Kidney (tissue), 14 donors: ENCODE measurements around the gene SLC25A30. TPM values are rescaled to one million over a fixed set of nuclear protein-coding genes. Genes with fewer than 3 reads are reported as not detected.
"Not testable (repeated sequence)": the region's sequence is repeated elsewhere in the genome, so short reads cannot be mapped to it uniquely, and the experiment has no call there.

Experiments
- DNase-seq, 5 donors: peaks; one replicate each; pipeline ENCODE4 v3.0.0-alpha.2; 2013 to 2020
- FAIRE-seq: peaks from 2 replicates; lab custom pipeline; 2012; peaks lifted over from hg19 to GRCh38; lab: Jason Lieb, UNC
- H3K27ac ChIP-seq, 2 donors: one replicate each; pipeline ENCODE4 v1.7.0; 2013; ENCODE audit warnings: low read depth in 2 of 2, low read length in 2 of 2, inconsistent platforms in 1 of 2
- H3K27me3 ChIP-seq: one replicate; pipeline ENCODE4 v1.7.1; 2013; ENCODE audit warnings: low read length, inconsistent platforms; ENCODE audit not compliant: control insufficient read depth, insufficient read depth
- H3K36me3 ChIP-seq, 3 donors: one replicate each; pipeline versions ENCODE4 v1.7.0 to v1.7.1; 2013; ENCODE audit warnings: low read length in 3 of 3, control low read depth in 1 of 3, inconsistent platforms in 1 of 3; ENCODE audit not compliant: insufficient read depth in 3 of 3, control insufficient read depth in 2 of 3
- H3K4me1 ChIP-seq, 3 donors: one replicate each; pipeline versions ENCODE4 v1.7.0 to v1.7.1; 2013; ENCODE audit warnings: low read length in 3 of 3, inconsistent platforms in 1 of 3, low read depth in 1 of 3; ENCODE audit not compliant: control insufficient read depth in 2 of 3, insufficient read depth in 2 of 3
- H3K4me3 ChIP-seq, 3 donors: one replicate each; pipeline versions ENCODE4 v1.7.0 to v1.8.1; 2013; ENCODE audit warnings: low read length in 3 of 3, control low read depth in 1 of 3, inconsistent platforms in 1 of 3
- H3K9ac ChIP-seq, 3 donors: one replicate each; pipeline versions ENCODE4 v1.7.0 to v1.7.1; 2013; ENCODE audit warnings: low read length in 3 of 3, control low read depth in 1 of 3, inconsistent platforms in 1 of 3
- H3K9me3 ChIP-seq, 3 donors: one replicate each; pipeline versions ENCODE4 v1.7.0 to v1.7.1; 2013; ENCODE audit warnings: low read length in 3 of 3, control low read depth in 1 of 3, inconsistent platforms in 1 of 3; ENCODE audit not compliant: control insufficient read depth in 2 of 3, insufficient read depth in 1 of 3
- CTCF ChIP-seq: IDR thresholded peaks from 3 replicates; pipeline ENCODE4 v1.5.1; 2012; ENCODE audit warnings: mild to moderate bottlenecking, moderate library complexity, borderline replicate concordance; ENCODE audit not compliant: insufficient read depth; ENCODE audit errors: extremely low read depth
- intact Hi-C: fragments of 100-400 bp; cut with DNase I; formaldehyde crosslinking; loops from one replicate; pipeline ENCODE4 v1.11.1; 2022
- polyA plus RNA-seq: library from polyadenylated mRNA; stranded (reverse); fragments of 350-450 nt; fragmentation: Illumina TruSeq; extraction: RNeasy Lipid Tissue Mini Kit (QIAGEN cat#74804); gene quantifications from one replicate; pipeline ENCODE4 v1.2.3, GENCODE V29; 2014; ENCODE audit warnings: low read depth, low replicate concordance; ENCODE audit not compliant: insufficient read depth
- total RNA-seq: library from RNA; stranded (reverse); fragmentation: NEBNext Ultra II Directional; extraction: Animal tissue kit (Norgen Biotek cat#: 25700); gene quantifications from one replicate; pipeline ENCODE4 v1.2.1, GENCODE V29; 2021
- donor health status: control.
- donor health status: control.
- donor health status: control.
- donor health status: control.
- donor health status: control.
- donor health status: DM: yes; HTN: yes; CAD: no.
- donor health status: Normal renal cell carcinoma (clear cell type).

Gene SLC25A30
- total and polyA plus RNA-seq, 2 donors from 2014 or later, result 32.9 to 47.1 TPM

GRCh38 chr13:45388664-45389063 is 29.5 kb downstream of the SLC25A30 start:
- DNase-seq (no peak), FAIRE-seq (no peak)
- Histone ChIP-seq H3K27me3 (no peaks in the 10 kb centered on the region), H3K4me3 (no peak overlapping the region), H3K27ac (no peak overlapping the region), H3K9me3 (no peaks in the 10 kb centered on the region), H3K36me3 (peaks cover 0 to 20% (median 0%) of the 10 kb centered on the region in 3 donors), H3K4me1 (peaks cover 0 to 4% (median 0%) of the 10 kb centered on the region in 3 donors), H3K9ac (no peak overlapping the region)
- no peak for TF ChIP-seq CTCF
- intact Hi-C loops, result no loop called here

GRCh38 chr13:45386892-45387575 is 31.1 kb downstream of the SLC25A30 start:
- H3K9me3 ChIP-seq, intact Hi-C loops, H3K4me1 ChIP-seq, DNase-seq, H3K9ac ChIP-seq, H3K4me3 ChIP-seq, FAIRE-seq, H3K27me3 ChIP-seq, H3K27ac ChIP-seq: not testable (repeated sequence)
- H3K36me3 ChIP-seq, result peaks cover 0 to 11% (median 0%) of the 10 kb centered on the region in 3 donors

- DNase-seq, result no peak
- Histone ChIP-seq H3K9ac (no peak overlapping the region), H3K9me3 (no peaks in the 10 kb centered on the region), H3K4me3 (no peak overlapping the region), H3K27me3 (no peaks in the 10 kb centered on the region), H3K4me1 (no peaks in the 10 kb centered on the region), H3K36me3 (peaks cover 0 to 7% (median 0%) of the 10 kb centered on the region in 3 donors), H3K27ac (no peak overlapping the region)
- FAIRE-seq, result no peak
- TF ChIP-seq CTCF, result no peak
- intact Hi-C loops, result no loop called here
These were observed 32.1 kb downstream of the SLC25A30 start for GRCh38 chr13:45385907-45386553.

- H3K27ac ChIP-seq, result no peak overlapping the region
- H3K36me3 ChIP-seq, result peaks cover 0 to 7% (median 0%) of the 10 kb centered on the region in 3 donors
- no peak for TF ChIP-seq CTCF
- intact Hi-C loops, result no loop called here
- DNase-seq (no peak), FAIRE-seq (no peak)
- H3K4me3 ChIP-seq, result no peak overlapping the region
- no peaks in the 10 kb centered on the region for H3K9me3 ChIP-seq
- no peak overlapping the region for H3K9ac ChIP-seq
- no peaks in the 10 kb centered on the region for H3K27me3 ChIP-seq
- H3K4me1 ChIP-seq, result no peaks in the 10 kb centered on the region
These were observed 32.9 kb downstream of the SLC25A30 start for GRCh38 chr13:45385320-45385719.
